SW480 (cell line): ENCODE measurements around the gene TMEM88.
"Not testable (repeated sequence)": the region's sequence is repeated elsewhere in the genome, so short reads cannot be mapped to it uniquely, and the experiment has no call there.

Experiments used
- DNase-seq: peaks from one replicate; pipeline ENCODE4 v3.0.0-alpha.2; 2016; ENCODE audit warnings: low spot score

The TMEM88 gene

GRCh38 chr17:7856011-7856810, 1.3 kb downstream of the TMEM88 start:
- peak; percentile 50 for DNase-seq

GRCh38 chr17:7856811-7857712, 2.2 kb downstream of the TMEM88 start, which contains the start of gene NAA38:
NAA38 (minus strand) TSS chr17:7857559; CDS start chr17:7857463, 96 bp downstream.
- DNase-seq = peak; percentile 100

GRCh38 chr17:7857713-7858521, 3.1 kb downstream of the TMEM88 start, which contains the start of gene CYB5D1:
CYB5D1 (plus strand) TSS chr17:7858003; CDS start chr17:7858135, 132 bp downstream.
- DNase-seq = peak; percentile 94

GRCh38 chr17:7858522-7858810, 3.6 kb downstream of the TMEM88 start:
- DNase-seq = peak; percentile 78

GRCh38 chr17:7859028-7859427, 4.2 kb downstream of the TMEM88 start:
- no peak for DNase-seq

GRCh38 chr17:7862692-7863437, 8.0 kb downstream of the TMEM88 start:
- peak; percentile 62 for DNase-seq

- DNase-seq = not testable (repeated sequence)
These were observed 9.5 kb downstream of the TMEM88 start for GRCh38 chr17:7864384-7864783.

- no peak for DNase-seq
These were observed 10.3 kb downstream of the TMEM88 start for GRCh38 chr17:7864995-7865650.

GRCh38 chr17:7867881-7868329, 13.0 kb downstream of the TMEM88 start:
- no peak for DNase-seq

- no peak for DNase-seq
These were observed 18.2 kb downstream of the TMEM88 start for GRCh38 chr17:7873051-7873450.

- DNase-seq = no peak
These were observed 21.0 kb downstream of the TMEM88 start for GRCh38 chr17:7875804-7876370.

GRCh38 chr17:7878234-7878633, 23.4 kb downstream of the TMEM88 start:
- DNase-seq = no peak

GRCh38 chr17:7880076-7880868, 25.4 kb downstream of the TMEM88 start:
- no peak for DNase-seq

- DNase-seq = no peak
These were observed 26.6 kb downstream of the TMEM88 start for GRCh38 chr17:7881276-7882054.

- no peak for DNase-seq
These were observed 27.2 kb downstream of the TMEM88 start for GRCh38 chr17:7882068-7882467.

GRCh38 chr17:7882629-7883028, 27.8 kb downstream of the TMEM88 start:
- DNase-seq = no peak

- peak; percentile 11 for DNase-seq
These were observed 29.0 kb downstream of the TMEM88 start for GRCh38 chr17:7883781-7884386.
